SKM-1 treated with dmso at 0.1 percent for 144 hours (cell line): ENCODE data around the gene PDCD2L.
A peak's percentile ranks its signal among the peaks of the same experiment; 100 is the strongest.
"Not testable (repeated sequence)": the region's sequence is repeated elsewhere in the genome, so short reads cannot be mapped to it uniquely, and the experiment has no call there.

Source experiments
- DNase-seq: peaks from one replicate; lab custom pipeline; 2025; ENCODE audit not compliant: unreplicated experiment; lab: John Stamatoyannopoulos, UW

Gene PDCD2L, protein sequence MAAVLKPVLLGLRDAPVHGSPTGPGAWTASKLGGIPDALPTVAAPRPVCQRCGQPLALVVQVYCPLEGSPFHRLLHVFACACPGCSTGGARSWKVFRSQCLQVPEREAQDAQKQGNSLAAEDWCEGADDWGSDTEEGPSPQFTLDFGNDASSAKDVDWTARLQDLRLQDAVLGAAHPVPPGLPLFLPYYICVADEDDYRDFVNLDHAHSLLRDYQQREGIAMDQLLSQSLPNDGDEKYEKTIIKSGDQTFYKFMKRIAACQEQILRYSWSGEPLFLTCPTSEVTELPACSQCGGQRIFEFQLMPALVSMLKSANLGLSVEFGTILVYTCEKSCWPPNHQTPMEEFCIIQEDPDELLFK

DNA sequence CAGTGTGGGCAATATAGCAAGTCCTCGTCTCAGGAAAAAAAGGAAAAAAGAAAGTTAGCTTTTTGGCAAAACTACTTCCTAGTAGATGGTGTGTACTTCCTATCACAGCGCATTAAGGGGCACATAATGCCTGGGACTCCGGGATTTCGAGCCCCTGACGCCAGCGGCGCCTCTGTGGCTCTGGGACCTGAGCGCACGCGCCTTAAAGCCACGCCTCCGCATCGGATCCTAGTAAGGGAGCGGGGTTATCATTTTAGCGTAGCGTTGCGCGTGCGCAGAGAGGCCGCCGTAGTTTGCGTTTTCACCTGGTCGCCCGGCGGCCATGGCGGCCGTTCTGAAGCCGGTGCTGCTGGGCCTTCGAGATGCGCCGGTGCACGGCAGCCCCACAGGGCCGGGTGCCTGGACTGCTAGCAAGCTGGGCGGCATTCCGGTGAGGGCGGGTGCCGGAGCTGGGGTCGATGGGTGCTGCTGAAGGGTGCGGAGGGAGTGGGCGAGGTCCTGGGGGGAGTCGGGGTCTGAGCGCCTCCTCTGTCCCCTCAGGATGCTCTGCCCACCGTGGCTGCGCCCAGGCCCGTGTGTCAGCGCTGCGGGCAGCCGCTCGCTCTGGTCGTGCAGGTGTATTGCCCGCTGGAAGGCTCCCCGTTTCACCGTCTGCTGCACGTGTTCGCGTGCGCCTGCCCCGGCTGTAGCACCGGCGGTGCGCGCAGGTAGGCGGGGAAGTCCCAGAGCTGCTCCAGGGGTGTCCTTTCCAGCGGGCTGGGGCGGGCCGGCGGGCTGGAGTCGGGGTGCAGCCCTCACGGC is at the start of gene PDCD2L:
PDCD2L (plus strand) TSS at position 291 of the 801 bp plus-strand sequence; CDS start at position 323, 32 bp downstream.
- DNase-seq, result peak; percentile 80

DNA sequence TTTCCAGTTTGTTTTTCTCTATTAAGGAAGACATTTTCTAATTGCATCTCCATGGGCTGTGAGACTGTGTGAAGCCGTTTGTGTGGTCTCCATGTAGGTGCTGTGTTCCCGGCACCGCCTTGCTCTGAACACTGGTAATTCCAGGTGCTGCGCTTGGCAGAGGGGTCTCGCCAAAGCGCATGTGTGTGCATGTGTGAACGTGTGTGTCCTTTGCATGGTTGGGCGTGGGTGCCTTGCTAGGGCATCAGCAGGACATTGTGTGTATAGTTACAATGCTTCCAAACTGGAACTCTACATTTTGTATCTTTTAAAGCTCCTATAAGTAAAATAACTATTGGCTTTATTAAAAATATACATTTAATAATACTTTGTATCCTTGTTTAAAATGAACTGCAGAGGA is 49.0 kb upstream of the PDCD2L start:
- no peak for DNase-seq

DNA sequence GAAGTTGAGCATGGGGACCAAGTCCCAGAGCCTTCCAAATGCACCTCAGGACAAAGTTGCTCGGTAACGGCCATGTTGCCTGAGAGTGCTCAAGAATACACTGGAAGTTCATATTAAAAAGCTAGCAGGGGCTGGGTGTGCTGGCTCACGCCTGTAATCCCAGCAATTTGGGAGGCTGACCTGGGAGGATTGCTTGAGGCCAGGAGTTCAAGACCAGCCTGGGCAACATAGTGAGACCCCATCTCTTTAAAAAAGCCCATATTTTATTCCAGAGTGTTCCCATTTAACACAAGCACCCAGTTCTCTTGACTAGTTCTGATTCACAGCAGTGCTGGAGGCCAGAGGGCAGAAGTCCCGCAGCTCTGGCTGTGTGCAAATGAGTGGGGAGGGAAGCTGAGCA is 47.3 kb upstream of the PDCD2L start:
- DNase-seq, result no peak

DNA sequence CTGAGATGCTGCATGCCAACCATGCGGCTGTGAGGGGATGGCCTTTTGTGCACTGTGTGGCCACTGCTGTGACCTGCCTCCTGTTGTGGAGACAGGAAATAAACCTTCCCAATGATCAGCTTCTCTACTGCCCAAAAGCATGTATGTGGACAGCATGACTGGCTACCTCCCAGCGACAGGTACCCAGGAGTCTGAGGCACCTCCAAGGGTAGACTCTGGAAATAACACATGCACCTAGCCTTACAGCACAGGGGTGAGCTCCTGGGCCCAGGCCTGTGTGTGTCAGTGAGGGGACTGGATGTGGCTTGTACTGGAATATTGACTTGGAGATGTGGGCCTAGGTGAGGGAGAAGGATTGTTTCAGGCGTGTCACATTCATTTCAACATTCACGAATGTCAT is 46.8 kb upstream of the PDCD2L start:
- DNase-seq, result no peak

DNA sequence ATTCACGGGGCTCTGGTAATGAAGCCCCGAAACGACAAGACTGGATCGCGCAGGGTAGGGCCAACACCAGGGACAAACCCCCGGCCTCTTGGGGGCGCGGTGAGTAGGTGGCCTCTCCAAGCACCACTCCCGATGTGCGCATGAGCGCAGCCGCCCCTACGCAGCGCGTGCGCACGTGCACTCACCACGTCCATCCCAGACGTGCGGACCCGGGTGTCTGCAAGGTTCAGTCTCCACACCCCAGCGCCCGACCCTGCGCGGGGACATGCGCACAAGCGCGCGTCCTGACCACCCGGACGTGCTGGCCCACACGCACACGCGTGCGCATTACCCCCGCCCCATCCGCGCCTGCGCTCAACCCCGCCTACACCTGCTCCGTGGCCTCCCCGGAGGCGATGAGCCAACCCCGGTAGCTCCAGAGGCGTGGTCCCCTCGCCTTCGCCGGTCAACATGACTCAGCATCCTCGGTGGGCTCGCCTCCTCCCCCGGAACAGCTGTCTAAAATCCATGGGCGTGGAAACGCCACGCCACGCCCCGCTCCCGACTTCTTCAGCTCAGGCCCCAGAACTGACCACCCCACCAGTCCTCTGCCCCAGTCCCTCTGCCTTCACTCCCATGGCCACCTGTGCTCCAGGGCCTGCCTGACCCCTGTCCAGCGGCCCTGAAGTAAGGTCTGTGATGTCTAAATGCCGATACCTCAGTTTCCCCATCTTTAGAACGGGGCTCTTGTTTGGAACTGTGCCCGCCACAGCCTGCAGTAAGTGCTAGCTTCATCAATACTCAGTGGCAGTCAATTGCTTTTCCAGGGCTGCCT is 44.9 kb upstream of the PDCD2L start:
- peak; percentile 92 for DNase-seq

DNA sequence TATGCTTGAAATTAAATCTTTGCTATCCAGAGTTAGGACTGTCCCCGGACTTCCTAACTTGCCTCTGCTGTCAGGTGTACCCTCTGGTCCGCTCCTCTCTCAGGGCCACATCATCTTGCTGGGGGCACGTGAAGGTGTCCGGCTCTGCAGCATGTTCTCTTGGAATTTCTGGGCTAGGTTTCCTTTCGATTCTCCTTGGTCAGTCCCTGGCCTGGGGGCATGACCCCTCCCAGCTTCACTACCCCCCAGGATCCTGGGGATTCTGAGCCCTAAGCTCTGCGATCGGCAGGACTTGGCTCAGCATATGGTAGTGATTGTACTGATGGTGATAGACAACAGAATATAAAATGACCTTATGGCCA is 44.3 kb upstream of the PDCD2L start:
- no peak for DNase-seq

DNA sequence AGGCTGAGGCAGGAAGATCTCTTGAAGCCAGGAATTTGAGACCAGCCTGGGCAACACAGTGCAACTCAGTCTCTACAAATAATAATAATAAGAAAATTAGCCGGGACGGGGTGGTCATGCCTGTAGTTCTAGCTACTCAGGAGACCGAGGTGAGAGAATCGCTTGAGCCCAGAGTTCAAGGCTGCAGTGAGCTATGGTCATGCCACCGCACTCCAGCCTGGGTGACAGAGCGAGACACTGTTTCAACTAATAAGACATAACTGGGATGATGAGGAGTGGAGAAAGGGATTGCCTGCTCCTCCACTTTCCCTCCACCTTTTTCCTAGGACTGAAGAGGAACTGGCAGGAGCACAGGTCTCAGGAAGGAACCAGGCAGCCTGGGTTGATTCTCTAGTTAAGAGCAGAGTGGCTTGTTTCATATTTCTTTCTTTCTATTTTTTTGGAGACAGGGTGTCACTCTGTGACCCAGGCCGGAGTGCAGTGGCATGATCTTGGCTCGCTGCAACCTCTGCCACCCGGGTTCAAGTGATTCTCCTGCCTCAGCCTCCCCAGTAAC is 43.8 kb upstream of the PDCD2L start:
- no peak for DNase-seq

DNA sequence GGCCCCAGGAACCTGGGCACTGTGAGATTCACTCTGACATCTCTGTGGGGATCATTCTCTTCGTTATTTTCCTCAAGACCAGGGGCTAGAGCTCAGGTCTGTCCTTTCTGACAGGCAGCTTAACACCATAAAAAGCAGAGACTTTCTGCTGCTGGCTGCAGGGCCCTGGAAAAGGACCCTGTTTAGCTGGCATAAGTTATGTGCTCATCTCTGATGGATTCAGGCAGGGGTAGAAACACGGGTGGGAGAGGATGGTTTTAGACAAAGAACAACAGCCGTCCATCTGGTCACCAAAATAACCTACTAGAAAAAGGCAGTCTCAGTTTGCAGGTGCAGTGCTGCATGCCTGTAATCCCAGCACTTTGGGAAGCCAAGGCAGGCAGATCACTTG is 41.5 kb upstream of the PDCD2L start:
- DNase-seq, result no peak

DNA sequence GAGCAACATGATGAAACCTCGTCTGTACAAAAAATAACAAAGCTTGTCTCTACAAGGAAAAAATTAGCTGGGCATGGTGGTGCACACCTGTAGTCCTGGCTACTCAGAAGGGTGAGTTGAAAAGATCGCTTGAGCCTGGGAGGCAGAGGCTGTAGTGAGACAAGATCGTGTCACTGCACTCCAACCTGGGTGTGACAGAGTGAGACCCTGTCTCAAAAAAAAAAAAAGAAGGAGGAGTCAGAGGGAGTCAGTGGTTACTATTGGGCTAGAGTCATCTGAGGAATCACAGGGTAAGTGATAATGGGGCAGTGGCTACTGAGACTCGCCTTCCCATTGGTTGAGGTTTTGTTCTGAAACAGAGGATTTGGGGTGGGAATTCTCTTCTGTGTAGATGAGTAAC is 41.1 kb upstream of the PDCD2L start:
- no peak for DNase-seq

DNA sequence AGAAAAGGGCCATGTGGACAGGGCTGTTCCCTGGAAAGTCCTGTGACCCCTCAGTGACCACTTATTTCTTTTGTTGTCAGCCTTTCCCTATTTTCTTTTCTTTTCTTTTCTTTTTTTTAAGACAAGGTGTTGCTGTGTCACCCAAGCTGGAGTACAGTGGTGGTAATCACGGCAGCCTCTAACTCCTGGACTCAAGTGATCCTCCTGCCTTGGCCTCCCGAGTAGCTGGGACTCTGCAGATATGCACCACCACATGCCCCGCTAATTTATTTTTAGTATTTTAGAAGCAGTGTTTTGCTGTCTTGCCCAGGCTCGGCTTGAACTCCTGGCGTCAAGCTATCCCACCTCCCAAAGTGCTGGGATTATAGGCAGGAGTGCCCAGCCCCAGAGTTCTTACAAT is 40.3 kb upstream of the PDCD2L start:
- no peak for DNase-seq

DNA sequence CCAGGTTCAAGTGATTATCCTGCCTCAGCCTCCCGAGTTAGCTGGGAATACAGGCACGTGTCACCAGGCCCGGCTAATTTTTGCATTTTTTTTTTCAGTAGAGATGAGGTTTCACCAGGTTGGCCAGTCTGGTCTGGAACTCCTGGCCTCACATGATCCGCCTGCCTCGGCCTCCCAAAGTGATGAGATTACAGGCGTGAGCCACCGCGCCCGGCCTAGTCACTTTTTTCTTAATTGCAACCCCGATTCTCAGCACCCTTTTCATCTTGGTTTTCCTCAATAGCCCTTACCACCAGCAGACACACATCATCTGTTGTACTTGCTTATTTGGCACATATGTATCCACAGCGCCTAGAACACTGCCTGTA is 39.8 kb upstream of the PDCD2L start:
- DNase-seq, result no peak

DNA sequence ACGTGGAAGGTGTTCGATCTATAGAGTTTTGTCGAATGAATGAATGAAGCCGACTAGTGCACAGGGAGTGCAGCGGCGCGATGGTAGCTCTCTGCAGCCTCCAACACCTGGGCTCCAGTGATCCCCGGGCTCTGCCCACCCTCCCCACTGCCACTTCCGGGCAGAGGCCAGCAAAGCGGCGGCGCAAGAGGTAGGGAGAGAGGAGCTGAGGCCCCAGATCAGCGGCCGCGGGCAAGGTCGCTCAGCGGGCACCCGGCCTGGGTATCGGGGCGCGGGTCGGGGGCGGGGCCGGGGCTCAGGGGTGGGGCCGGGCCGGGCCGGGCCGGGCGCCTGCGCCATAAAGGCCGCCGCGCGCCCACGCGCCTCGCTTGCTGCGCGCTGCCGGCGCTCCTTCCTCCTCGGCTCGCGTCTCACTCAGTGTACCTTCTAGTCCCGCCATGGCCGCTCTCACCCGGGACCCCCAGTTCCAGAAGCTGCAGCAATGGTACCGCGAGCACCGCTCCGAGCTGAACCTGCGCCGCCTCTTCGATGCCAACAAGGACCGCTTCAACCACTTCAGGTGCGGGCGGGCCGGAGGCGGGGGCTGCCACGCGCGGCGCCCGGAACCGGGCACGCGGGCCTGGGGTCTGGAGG is 39.3 kb upstream of the PDCD2L start, which contains the start of gene GPI:
GPI (plus strand) TSS at position 367 of the 633 bp plus-strand sequence; CDS start at position 438, 71 bp downstream.
- DNase-seq, result peak; percentile 59

DNA sequence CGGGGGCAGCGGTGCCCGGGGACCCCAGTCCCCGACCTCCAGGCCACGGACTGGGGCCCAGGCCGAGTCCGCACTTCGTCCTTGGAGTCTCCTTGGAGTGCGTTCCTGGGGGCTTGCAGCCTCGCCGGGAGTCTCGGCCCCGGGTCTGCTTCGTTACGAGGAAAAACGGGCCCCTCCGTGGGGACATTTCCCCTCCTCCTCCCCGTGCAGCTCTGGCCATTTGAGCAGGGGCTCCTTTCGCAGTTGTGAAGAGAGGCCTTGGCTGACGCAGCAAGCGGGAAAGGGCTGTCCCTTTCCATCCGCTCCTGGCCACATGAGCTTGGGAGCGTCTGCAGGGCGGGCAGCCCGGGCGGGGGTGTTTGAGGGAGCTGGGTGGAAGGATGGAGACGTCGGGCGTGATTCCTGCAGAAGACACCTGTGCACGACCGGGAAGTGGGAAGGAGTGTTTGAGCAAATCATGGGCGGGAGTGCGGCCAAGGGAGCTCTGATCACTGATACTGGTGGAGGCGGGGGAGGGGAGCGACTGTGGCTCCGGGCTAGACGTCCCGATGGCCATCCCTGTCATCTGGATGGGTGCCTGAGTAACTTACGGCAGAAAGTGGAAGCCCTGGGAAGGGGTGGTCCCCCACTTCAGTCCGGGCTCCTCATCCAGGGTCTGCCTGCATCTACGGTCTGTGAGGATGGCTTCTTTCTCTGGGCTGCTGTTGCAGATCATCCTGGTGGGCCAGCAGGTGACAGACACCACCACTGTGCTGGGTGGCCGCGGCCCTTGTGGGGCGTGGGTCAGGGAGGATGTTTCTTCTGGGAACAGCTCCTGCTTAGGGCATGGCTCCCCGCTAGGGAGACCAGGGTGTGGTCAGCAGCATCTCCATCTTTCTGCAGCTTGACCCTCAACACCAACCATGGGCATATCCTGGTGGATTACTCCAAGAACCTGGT is 38.5 kb upstream of the PDCD2L start:
- DNase-seq, result no peak

DNA sequence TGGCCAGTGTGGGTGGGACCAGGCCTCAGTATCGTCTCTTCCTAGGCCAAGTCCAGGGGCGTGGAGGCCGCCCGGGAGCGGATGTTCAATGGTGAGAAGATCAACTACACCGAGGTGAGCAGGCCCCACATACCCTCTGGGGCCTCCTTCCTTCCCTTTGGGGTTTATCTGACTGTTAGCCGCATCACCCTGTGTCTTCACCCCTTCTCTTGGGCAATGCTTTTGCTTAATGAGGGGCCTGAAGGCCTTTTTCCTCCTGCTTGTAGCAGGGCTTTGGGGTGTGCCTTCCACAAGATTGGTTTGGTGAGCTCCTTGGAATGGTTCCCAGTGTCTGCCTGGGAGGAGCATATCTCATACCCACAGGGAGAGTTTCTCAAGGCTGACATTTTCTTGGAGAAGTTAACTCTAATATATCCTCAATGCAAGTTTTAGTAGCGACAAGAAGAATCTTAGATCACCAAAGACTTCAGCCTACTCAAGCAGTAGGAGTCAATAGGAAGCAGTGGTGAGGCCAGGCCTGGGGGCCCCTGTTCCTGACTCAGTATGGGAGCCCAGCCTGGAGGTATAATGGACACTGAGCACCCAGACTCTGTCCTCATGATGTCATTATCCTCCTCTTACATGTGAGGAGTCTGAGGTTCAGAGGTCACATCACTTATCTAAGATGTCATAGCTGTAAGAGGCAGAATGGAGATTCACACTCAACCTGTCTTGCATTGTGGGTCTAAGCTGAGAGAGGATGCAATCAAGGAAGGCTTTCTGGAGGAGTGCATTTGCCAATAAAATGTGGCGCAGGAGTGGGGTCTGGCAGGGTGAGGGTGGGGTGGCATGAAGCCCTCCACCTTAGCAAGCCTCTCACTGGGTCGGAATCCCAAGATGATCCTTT is 37.2 kb upstream of the PDCD2L start:
- peak; percentile 78 for DNase-seq

DNA sequence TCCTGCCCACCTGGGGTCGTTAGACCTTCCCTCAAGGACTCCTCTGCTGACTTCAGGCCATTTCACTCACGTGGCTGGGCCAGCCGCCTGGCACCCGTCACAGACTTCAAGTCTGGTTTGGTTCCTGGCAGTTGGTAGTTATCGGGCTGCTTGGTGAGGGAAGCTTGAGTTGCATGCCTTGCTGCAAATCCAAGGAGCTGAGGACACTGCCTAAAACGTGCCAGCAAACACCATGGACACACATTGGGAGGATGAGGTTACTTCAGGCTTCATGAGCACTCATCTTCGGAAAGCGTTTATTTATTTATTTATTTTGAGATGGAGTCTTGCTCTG is 36.6 kb upstream of the PDCD2L start:
- no peak for DNase-seq

DNA sequence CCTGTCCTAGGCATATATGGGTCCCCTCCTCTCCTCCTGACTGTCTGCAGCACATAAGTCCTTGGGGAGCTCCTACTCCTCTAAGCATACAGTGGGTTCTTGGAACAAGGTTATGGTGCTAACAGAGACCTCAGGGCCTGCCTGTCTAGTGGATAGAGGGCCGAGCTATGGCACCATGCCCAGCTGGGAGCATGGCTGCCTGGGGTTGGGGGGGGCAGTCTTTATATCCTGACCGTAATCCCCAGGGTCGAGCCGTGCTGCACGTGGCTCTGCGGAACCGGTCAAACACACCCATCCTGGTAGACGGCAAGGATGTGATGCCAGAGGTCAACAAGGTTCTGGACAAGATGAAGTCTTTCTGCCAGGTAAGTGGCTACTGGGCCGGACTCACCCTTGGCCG is 35.9 kb upstream of the PDCD2L start:
- DNase-seq, result no peak

DNA sequence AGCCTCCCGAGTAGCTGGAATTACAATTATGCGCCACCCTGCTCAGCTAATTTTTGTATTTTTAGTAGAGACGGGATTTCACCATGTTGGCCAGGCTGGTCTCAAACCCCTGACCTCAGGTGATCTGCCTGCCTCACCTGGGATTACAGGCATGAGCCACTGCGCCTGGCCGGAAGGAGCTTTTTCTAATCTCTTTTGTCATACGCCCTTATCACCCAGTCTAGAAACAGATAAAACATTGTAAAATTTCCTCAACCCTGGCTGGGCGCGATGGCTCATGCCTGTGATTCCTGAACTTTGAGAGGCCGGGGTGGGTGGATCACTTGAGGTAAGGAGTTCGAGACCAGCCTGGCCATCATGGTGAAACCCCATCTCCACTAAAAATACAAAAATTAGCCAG is 35.0 kb upstream of the PDCD2L start:
- DNase-seq, result not testable (repeated sequence)

DNA sequence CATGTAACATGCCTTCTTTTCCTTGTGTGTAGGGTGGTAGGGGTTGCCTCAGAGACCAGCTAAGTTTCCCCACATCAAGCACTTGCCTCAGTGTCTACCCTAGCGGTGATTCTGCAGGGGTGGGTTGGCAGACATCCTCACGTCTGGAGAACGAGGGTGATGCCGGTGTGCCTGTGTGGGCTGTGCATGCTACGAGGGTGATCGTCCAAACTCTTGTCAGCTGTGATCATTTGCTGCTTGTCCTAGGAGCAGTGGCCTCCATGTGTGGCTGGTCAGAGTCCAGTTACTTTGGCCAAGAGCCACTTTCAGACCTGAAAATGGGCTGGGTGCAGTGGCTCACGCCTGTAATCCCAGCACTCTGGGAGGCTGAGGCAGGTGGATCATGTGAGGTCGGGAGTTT is 34.1 kb upstream of the PDCD2L start:
- DNase-seq, result no peak

DNA sequence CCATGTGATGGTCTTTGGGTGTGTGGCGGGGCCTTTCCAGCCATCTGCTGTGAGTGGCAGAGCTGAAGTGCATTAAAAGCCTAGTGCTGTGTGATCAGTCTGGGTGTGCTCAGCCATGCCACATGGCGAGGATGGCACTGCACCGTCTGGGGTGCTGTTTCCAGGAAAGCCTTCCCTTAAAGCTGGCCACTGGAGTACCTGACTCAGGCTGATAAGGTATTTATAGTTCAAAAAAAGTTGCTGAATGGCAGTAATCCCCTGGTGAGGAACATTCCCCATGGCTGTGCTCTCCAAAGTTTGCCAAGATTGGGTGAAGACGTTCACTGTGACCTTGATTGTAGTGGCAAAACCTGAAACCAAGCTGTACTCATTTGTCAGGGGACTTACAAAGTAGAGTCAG is 33.2 kb upstream of the PDCD2L start:
- no peak for DNase-seq
